Measurements from ENCODE around the gene KAT2B.
"Not testable (repeated sequence)": the region's sequence is repeated elsewhere in the genome, so short reads cannot be mapped to it uniquely, and the experiment has no call there.

The KAT2B gene

DNA sequence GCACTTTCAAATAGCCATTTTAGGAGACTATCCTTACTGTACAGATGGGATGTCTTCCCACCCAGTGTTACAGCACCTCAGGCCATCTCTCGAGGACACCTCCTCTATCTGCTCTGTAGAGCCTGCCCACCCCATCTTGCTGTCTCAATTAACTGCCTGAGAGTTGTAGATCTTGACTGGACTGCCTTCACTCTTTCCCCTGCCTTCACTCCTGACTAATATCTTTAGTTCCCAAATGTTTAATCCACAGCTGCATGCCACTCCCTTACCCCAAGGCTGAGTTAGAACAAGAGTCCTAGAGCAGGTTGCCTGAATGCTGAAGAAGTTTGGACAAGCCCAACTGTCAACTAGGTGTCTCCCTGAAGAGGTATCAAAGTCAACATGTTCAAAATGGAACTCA, 26.9 kb upstream of the KAT2B start:
- TF ChIP-seq, protein P1, sequence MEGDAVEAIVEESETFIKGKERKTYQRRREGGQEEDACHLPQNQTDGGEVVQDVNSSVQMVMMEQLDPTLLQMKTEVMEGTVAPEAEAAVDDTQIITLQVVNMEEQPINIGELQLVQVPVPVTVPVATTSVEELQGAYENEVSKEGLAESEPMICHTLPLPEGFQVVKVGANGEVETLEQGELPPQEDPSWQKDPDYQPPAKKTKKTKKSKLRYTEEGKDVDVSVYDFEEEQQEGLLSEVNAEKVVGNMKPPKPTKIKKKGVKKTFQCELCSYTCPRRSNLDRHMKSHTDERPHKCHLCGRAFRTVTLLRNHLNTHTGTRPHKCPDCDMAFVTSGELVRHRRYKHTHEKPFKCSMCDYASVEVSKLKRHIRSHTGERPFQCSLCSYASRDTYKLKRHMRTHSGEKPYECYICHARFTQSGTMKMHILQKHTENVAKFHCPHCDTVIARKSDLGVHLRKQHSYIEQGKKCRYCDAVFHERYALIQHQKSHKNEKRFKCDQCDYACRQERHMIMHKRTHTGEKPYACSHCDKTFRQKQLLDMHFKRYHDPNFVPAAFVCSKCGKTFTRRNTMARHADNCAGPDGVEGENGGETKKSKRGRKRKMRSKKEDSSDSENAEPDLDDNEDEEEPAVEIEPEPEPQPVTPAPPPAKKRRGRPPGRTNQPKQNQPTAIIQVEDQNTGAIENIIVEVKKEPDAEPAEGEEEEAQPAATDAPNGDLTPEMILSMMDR (IDR thresholded peaks at IDR 0.05; ENCODE audit: control insufficient read depth, extremely low read depth, insufficient read depth) = no peak
- H3K4me3 ChIP-seq (ENCODE audit: low read depth, low read length) = no peak overlapping the region
- no peak for DNase-seq (ENCODE audit: low read depth)

- no peak for DNase-seq (ENCODE audit: low read depth)
- TF ChIP-seq, protein P1 (IDR thresholded peaks at IDR 0.05; ENCODE audit: control insufficient read depth, extremely low read depth, insufficient read depth) = no peak
- no peak overlapping the region for H3K4me3 ChIP-seq (ENCODE audit: low read depth, low read length)
Observed at GRCh38 chr3:20015525-20015924, 24.7 kb upstream of the KAT2B start.

- DNase-seq (ENCODE audit: low read depth); H3K4me3 ChIP-seq (ENCODE audit: low read depth, low read length): not testable (repeated sequence)
Observed at GRCh38 chr3:20016076-20016475, 24.2 kb upstream of the KAT2B start.

DNA sequence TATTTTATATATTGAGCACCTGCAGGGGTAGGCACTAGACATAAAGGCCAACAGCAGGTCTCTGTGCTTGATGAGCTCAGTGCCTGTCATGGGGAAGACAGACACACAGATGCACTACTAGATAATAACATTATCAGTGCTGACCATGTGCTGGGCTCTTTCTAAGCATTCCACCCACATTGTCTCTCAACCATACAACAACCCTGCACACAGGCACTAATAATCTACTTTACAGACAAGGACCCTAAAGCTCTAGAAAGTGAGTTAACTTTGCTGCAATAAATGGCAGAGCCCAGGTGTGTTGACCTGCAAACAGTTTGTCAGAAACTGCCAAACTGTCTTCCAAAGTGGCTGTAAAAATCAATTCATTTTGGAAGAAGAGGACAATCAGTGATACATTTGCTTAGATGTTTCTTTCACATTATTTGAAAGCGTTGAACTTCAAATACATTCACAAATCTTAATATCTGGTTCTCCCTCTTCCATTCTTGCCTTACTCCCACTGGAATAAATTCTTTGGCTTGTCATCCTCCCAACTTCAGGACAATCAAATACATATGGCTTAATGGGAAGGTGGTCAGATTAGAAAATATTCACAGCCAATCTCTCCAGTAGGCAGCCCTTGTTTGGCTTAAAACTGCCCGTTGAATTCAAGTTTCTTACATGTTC, 17.2 kb upstream of the KAT2B start:
- H3K4me3 ChIP-seq (ENCODE audit: low read depth, low read length) = no peak overlapping the region
- DNase-seq (ENCODE audit: low read depth) = no peak
- TF ChIP-seq, protein P1 (IDR thresholded peaks at IDR 0.05; ENCODE audit: control insufficient read depth, extremely low read depth, insufficient read depth) = no peak

GRCh38 chr3:20023623-20024405, 16.4 kb upstream of the KAT2B start:
- TF ChIP-seq, protein P1 (IDR thresholded peaks at IDR 0.05; ENCODE audit: control insufficient read depth, extremely low read depth, insufficient read depth) = no peak
- no peak overlapping the region for H3K4me3 ChIP-seq (ENCODE audit: low read depth, low read length)

GRCh38 chr3:20027136-20027535, 13.1 kb upstream of the KAT2B start:
- DNase-seq (ENCODE audit: low read depth) = no peak
- no peak overlapping the region for H3K4me3 ChIP-seq (ENCODE audit: low read depth, low read length)
- TF ChIP-seq, protein P1 (IDR thresholded peaks at IDR 0.05; ENCODE audit: control insufficient read depth, extremely low read depth, insufficient read depth) = no peak

More at GRCh38 chr3:20023623-20024405, 16.4 kb upstream of the KAT2B start:
- DNase-seq (ENCODE audit: low read depth) = peak; percentile 28

DNA sequence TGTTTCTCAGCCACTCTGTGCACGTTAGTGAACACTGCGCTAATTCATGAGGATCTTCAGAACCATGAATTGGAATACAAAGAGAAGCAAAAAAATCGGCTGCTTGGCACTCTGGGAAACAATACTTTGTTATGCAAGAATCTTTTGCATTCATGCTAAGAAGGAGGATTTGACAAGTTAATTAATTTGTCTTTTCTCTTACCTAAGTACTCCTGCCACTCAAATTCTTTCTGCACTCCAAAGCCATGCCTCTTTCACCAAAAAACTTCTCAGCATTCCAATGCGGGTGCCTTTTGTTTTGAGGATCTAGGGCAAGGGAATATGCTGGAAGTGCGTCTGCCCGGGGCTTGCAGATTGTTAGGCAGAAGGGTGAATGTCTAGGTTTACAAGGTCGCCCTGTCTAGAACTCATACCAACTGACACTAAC, 11.3 kb upstream of the KAT2B start:
- H3K4me3 ChIP-seq (ENCODE audit: low read depth, low read length) = no peak overlapping the region
- TF ChIP-seq, protein P1 (IDR thresholded peaks at IDR 0.05; ENCODE audit: control insufficient read depth, extremely low read depth, insufficient read depth) = no peak
- DNase-seq (ENCODE audit: low read depth) = no peak

- not testable (repeated sequence) for H3K4me3 ChIP-seq (ENCODE audit: low read depth, low read length); DNase-seq (ENCODE audit: low read depth)
Observed at GRCh38 chr3:20031939-20032338, 8.3 kb upstream of the KAT2B start.
